GM18502 (cell line): Measurements from ENCODE around the gene ASB13.

Source experiments
- ATAC-seq: cut with Tn5 transposase; IDR thresholded peaks from one replicate; pipeline ENCODE4 v1.9.1; 2021; ENCODE audit warnings: mild to moderate bottlenecking; ENCODE audit not compliant: unreplicated experiment, poor library complexity

Gene ASB13

DNA sequence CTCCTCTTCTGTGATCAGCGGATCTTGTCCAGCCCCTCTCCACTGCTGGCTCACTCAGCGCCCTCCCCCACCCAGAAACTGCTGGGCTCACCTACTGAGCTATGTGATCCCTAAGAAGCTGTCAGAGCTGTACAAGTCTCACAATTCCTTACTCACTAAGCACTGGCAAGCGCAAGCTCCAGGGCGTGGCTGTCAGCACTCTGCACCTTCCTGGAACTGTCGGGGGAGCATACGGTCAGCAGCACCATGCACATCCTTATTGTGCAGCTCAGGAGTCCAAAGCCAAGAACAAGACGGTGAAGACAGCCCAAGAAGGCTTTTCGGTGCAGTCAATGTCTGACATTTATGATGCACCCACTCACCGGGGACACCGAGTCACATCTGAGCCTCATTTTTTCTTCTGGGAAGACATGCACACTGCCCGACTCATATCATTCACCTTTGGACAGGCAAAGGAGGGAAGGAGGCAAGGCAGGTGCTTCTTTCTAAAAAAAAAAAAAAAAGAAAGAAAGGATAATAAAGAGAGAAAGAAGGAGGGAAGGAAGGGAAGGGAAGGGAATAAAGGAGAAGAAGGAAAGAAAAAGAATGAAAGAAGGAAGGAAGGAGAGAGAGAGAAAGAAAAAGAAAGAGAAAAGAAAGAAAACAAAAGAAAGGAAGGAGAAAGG, 56.3 kb downstream of the ASB13 start:
- ATAC-seq, result no peak

DNA sequence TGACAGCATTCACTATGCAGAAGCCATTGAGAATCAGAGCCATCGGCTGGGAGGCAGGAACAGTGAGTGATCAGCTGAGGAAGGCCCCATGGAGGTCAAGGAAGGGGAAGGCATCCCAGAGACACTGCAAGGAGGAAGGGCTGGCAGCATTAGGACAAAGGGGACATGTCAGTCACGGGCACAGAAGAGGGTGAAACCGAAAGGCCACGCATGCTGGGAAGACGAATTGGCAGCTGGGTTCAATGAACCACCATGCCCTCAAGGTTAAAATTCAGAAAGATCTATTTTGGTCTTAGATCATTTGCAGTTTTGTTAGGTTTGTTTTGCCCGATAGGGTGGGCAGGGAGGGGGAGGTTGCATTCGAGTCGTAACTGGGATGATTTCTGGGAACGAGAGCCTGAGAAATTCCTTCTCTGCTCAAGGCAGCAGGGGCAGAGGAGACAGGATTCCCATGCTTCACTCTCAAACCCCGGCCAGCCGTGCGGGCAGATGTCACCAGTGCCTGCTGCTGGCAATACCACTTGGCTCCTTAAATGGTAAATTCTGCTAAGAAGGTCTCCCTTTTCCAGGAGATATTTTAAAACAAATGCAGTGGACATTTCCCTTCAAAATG, 57.7 kb downstream of the ASB13 start:
- ATAC-seq, result no peak

- no peak for ATAC-seq
These were observed 58.8 kb downstream of the ASB13 start for GRCh38 chr10:5607594-5607993.

- ATAC-seq, result no peak
These were observed 59.5 kb downstream of the ASB13 start for GRCh38 chr10:5606864-5607263.

GRCh38 chr10:5606321-5606720, 60.1 kb downstream of the ASB13 start:
- ATAC-seq, result no peak

DNA sequence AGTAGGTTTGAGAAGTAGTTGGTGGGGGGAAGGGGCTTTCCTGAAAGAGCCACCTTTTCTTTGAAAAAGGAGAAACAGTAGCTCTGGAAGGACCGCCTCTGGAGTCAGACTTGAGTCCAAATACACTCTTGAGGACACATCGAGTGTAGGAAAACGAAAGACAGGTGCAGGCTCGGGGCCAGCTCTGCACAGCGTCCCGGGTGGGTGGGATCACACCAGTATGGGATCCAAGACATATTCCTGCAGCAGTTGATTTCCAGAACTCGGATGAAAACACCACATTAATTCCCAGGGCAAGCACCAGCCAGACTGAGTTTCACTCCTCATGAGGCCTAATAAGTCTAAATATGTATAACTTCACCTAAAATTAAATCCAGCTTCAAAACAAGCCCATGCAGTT, 61.4 kb downstream of the ASB13 start:
- no peak for ATAC-seq

DNA sequence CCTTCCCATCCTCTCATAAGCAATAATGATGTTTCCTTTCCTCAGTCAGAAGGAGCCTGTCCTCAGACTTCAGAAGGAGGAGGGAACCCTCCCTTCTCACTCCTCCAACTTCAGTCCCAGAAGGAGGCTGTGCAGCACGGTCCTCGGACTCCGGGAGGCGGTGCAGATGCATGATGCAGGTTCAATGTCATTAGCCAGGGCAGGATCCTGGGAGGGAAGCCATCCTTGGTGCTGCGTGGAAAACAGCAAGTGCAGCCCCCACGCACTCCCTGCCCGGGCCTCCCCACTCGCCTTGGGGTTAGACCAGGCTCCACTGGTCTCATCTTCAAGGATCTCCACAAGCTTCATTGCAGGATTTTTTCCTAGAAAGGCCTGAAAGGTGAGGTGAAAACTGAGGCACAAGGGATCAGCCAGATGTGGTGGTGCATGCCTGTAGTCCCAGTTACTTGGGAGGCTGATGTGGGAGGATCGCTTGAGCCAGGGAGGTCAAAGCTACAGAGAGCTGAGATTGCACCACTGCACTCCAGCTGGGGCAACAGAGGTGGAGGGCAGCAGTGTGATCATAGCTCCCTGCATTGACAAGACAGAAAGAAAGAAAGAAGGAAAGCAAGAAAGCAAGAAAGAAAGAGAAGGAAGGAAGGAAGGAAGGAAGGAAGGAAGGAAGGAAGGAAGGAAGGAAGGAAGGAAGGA, 62.0 kb downstream of the ASB13 start:
- ATAC-seq, result no peak

- ATAC-seq, result no peak
These were observed 62.6 kb downstream of the ASB13 start for GRCh38 chr10:5603848-5604170.

- ATAC-seq, result no peak
These were observed 63.1 kb downstream of the ASB13 start for GRCh38 chr10:5603091-5603847.

GRCh38 chr10:5601826-5602495, 64.4 kb downstream of the ASB13 start:
- ATAC-seq, result no peak

GRCh38 chr10:5600908-5601307, 65.5 kb downstream of the ASB13 start:
- no peak for ATAC-seq

GRCh38 chr10:5599613-5600520, 66.5 kb downstream of the ASB13 start:
- no peak for ATAC-seq

DNA sequence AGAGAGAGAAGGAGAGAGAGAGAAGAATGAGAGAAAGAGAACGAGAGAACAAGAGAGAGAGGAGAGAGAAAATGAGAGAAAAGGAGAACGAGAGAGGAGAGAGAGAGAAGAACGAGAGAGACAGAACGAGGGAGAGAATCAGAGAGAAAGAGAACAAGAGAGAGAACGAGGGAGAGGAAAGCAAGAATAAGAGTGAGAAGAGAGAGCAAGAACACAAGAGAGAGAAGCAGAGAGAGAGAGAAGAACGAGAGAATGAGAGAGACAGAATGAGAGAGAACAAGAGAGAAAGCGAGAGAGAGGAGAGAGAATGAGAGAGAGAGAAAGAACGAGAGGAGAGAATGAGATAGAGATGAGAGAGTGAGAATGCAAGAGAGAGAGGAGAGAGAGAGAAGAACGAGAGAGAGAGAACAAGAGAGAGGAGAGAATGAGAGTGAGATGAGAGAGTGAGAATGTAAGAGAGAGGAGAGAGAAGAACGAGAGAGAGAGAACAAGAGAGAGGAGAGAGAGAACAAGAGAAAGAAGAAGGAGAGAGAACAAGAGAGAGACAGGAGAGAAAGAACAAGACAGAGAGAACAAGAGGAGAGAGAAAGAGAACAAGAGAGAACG, 68.2 kb downstream of the ASB13 start:
- no peak for ATAC-seq

- no peak for ATAC-seq
These were observed 69.6 kb downstream of the ASB13 start for GRCh38 chr10:5596611-5597341.

DNA sequence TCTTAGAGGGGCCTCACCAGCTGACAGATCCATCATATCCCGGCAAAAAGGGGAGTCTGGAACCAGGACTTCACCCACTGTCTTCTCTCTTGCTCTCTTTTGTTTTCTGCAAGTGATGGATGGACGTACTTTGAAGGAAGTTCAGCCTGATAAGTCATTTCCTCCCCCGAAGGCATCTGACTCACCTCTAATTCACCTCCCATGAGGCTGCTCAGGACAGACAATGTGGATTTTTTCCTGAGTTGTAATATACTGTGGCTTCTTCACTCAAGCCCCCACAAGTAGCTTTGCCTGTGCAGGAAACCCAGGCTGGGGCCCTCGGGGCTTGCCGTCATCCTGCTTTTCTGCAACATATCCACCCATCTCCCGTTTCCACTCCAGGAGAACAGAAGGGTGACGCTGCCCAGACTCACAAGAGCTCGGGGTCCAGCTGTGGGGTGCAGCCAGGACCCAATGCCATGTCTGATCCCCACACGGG, 70.4 kb downstream of the ASB13 start:
- no peak for ATAC-seq

DNA sequence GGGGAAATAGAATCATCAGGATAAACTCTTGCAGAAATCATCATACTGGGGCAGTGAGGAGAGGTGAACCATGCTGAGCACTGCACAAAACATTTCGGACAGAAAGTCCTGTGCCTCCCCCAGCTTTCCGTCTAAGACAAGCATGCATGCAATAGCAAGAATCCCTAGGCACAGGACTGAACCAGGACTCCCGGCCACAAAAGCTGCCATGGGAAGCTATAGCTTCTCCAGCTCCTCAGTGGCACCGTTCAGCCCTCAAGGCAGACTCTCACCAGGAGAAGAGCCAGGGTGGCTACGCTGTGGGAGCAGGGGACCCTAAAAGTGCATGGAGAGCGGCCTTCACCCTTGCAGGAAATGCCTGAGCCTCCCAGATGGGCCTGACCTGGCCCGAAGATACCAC, 70.8 kb downstream of the ASB13 start:
- ATAC-seq, result no peak

DNA sequence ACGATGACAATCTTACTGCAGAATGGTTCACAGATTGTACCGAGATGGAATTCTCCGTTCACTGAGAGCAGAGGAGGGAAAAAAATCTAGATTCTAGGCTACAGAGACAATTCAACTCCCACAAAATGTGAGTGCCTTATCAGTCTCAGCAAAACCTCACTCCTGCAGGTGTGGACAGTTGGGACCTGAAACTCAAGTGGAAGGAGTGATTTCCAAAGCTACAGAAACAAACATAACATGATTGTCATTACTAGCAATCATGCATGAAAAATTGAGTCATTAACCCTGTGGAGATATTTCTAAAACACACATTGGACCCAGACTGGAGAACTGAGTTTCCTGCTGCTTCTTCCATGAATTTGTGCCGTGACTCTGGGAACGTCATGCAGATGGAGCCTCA, 71.3 kb downstream of the ASB13 start:
- ATAC-seq, result no peak

DNA sequence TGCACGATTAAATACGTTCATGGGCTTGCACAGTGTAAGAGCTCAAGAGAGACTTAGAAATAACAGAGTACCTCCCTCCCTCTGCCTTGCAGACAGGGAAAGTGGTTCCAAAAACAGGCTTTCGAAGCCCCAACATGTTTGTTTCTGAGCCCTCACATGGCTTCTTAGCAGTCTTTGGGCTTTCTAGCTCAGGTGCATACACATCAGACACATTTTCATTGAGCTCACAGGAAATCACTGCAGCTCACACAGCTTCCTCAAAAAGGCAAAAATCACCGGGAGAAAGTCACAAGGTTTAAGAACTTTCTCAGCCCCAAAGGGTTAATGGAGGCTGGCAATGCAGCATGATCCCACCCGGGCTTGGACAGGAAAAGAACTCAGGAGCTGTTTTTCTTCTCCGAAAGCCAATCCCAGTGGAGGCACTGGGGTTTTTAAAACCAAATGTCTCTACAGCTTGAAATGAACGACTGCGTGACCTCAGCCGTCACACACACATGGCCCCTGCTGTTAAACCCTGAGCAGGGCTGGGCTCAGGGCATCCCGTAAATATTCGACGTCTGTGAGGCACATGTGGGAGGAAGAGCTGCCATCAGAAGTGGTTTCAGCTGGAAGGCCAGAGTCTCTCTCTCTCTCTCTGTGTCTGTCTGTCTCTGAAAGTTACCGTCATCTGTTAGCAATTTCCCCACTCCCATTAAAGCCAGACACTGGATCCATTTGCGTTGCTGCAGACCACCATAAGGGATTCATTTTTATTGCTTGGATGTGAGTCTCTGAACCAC, 71.9 kb downstream of the ASB13 start:
- no peak for ATAC-seq
